Esophagus muscularis mucosa (tissue), 4 donors: ENCODE results near the gene SEMA6D.

Source experiments
- CTCF ChIP-seq, 3 experiments: fragments of 200-600 bp in 2 of 3; fragments of 450-650 bp in 1 of 3; sonication (generic) in 2 of 3; IDR thresholded peaks; one replicate each; pipeline ENCODE4 v1.5.1; 2017 to 2019; ENCODE audit warnings: antibody characterized with exemption in 3 of 3, mild to moderate bottlenecking in 2 of 3, moderate library complexity in 1 of 3
- EP300 ChIP-seq: sonication (generic); formaldehyde crosslinking; IDR thresholded peaks from one replicate; pipeline ENCODE4 v1.6.1; 2017; ENCODE audit warnings: antibody characterized with exemption
- POLR2A ChIP-seq: fragments of 450-650 bp; IDR thresholded peaks from one replicate; pipeline ENCODE4 v1.6.1; 2017; ENCODE audit warnings: antibody characterized with exemption, moderate library complexity, mild to moderate bottlenecking, low read depth
- POLR2AphosphoS5 ChIP-seq, 2 donors: sonication (generic); formaldehyde crosslinking; IDR thresholded peaks; one replicate each; pipeline ENCODE4 v1.6.1; 2017; ENCODE audit warnings: antibody characterized with exemption in 2 of 2

GRCh38 chr15:47814620-47815019, 97.3 kb downstream of the SEMA6D start:
- no peak for TF ChIP-seq CTCF (IDR thresholded peaks at IDR 0.05)
- no peak for TF ChIP-seq POLR2AphosphoS5 (IDR thresholded peaks at IDR 0.05)
- no peak for TF ChIP-seq POLR2A
- no peak for TF ChIP-seq EP300
